Epithelial cell of proximal tubule (primary cell): ENCODE measurements around the gene SOX30. TPM values are rescaled to one million over a fixed set of nuclear protein-coding genes. Genes with fewer than 3 reads are reported as not detected.

ENCODE experiments used
- DNase-seq: peaks from one replicate; pipeline ENCODE4 v3.0.0-alpha.2; 2011; ENCODE audit warnings: low read depth
- H3K4me3 ChIP-seq: 2 replicates; pipeline ENCODE4 v1.5.1; 2011; ENCODE audit warnings: low read depth, mild to moderate bottlenecking, low read length
- total RNA-seq: library from RNA; depleted of rRNA; stranded (reverse); fragments of >200 nt; gene quantifications from 2 replicates; pipeline ENCODE4 v1.2.3, GENCODE V29; 2015
- TF ChIP-seq, protein P1 (sequence below): conservative IDR thresholded peaks from 2 replicates; pipeline ENCODE4 v1.5.1; 2012; ENCODE audit warnings: low read depth, mild to moderate bottlenecking, low read length

The SOX30 gene
- total RNA-seq, 1 donor from 2014 or later: 0.23 TPM

DNA sequence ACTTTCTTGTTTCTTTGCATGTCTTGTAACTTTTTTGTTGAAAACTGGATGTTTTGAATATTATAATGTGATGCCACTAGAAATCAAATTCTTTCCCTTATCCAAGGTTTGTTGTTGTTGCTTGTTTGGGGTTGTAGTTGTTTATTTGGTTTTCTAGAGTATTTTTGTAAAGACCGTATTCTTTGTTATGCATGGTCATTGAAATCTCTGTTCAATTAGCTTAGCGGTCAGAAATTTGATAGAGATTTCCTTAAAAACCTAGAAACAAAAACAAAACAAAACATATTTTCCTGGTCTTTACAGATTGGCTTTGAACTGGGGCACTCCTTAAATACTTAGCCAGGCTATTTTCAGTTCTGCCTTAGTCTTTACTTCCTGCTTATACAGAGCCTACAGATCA, 21.9 kb downstream of the SOX30 start:
- TF ChIP-seq, protein P1, sequence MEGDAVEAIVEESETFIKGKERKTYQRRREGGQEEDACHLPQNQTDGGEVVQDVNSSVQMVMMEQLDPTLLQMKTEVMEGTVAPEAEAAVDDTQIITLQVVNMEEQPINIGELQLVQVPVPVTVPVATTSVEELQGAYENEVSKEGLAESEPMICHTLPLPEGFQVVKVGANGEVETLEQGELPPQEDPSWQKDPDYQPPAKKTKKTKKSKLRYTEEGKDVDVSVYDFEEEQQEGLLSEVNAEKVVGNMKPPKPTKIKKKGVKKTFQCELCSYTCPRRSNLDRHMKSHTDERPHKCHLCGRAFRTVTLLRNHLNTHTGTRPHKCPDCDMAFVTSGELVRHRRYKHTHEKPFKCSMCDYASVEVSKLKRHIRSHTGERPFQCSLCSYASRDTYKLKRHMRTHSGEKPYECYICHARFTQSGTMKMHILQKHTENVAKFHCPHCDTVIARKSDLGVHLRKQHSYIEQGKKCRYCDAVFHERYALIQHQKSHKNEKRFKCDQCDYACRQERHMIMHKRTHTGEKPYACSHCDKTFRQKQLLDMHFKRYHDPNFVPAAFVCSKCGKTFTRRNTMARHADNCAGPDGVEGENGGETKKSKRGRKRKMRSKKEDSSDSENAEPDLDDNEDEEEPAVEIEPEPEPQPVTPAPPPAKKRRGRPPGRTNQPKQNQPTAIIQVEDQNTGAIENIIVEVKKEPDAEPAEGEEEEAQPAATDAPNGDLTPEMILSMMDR: no peak
- DNase-seq: no peak
- no peak overlapping the region for H3K4me3 ChIP-seq

DNA sequence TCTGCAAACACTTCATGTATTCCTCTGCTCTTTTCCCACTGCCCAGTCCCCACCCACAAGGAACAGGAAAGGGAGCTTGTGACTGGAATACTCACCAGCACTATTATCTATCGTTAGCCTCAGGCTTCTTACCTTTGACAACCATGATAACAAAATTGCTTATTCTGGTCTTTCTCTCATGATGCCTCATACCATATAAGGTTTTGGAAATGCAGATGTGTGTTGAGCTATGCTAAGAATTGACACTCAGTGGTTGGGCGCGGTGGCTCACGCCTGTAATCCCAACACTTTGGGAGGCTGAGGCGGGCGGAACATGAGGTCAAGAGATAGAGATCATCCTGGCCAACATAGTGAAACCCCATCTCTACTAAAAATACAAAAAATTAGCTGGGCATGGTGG, 25.4 kb downstream of the SOX30 start:
- no peak overlapping the region for H3K4me3 ChIP-seq
- DNase-seq: no peak
- TF ChIP-seq, protein P1: no peak

DNA sequence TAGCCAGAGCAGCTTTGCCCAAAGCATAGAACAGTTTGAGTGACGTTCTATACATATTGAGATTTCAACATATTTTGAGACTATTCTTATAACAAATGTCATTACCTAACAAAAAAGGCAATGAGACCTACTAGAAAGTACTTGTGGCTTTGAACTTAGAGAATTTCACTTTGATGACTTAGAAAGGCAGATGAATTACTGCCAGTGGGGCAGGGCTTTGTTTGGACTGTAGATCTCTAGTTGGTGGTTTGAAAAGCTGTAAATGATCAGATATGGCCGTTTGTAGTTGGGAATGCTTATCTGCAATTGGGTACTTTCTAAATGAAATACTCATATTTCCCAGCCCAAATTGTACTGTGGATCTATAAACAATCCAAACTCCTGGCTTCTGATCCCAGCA, 28.1 kb downstream of the SOX30 start:
- TF ChIP-seq, protein P1: no peak
- no peak for DNase-seq
- no peak overlapping the region for H3K4me3 ChIP-seq

DNA sequence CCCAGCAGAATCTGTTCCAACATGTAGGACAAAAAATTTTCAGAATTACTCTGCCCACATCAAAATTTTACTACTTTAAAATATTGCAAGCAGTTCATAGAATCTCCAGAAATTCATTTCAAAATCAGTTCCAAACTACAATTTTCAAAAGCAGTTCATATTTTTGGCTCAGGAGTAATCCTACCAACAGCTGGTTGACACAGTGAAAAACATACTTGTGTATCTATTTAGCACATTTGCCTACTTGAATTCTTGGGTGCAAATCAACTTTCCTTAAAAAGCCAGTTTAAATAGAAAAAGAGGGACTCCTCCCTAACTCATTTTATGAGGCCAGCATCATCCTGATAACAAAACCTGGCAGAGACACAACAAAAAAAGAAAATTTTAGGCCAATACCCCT, 31.5 kb downstream of the SOX30 start:
- DNase-seq: no peak
- TF ChIP-seq, protein P1: no peak
- H3K4me3 ChIP-seq: no peak overlapping the region

DNA sequence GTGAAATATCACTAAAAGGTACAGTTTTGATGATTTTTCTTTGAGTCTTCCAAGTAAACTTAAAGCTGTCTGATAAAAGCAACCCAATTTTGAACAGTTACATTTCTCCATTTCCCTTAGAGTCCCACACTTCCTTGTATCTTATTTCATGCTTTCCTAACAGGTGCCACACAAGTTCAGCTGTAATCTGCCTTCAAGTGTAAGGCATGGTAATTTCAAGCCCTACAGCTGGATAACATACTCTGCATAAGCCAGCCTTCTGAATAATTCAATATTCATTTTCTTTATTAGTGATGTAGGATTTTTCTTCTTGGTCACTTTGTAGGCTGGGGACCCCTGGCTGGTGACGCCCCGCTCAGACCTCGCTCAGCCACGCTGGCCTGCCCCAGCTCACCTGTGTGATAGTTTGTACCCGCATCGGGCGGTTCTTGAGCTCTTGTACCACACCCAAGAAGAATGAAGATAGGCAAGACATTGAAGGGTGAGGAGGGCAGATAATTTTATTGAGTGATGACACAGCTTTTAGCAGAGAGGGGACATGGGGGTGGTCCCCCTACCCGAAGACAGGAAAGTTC, 34.0 kb downstream of the SOX30 start:
- no peak overlapping the region for H3K4me3 ChIP-seq
- no peak for DNase-seq
- TF ChIP-seq, protein P1: no peak

DNA sequence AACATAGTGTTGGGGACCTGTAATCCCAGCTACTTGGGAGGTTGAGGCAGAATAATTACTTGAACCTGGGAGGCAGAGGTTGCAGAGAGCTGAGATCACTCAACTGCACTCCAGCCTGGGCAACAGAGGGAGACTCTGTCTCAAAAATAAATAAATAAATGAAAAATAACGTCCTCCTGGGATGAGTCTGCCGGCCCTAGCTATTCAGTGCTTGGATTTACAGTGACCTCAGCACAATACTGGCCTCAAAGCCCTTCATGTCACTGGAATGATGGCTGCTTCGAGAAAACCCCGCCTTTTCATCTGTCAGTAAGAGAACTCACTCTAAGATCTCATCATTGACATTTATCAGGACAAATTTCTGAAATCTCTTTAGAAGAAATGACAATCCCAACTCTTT, 35.5 kb downstream of the SOX30 start:
- TF ChIP-seq, protein P1: no peak
- H3K4me3 ChIP-seq: no peak overlapping the region
- no peak for DNase-seq
